GM15510 (cell line): Measurements from ENCODE around the gene ZP4.

ENCODE experiments used
- POLR2A ChIP-seq: IDR thresholded peaks from 3 replicates; pipeline ENCODE4 v1.6.1; 2011; ENCODE audit warnings: borderline replicate concordance; ENCODE audit not compliant: insufficient read length; ENCODE audit errors: extremely low read depth

ZP4 gene

DNA sequence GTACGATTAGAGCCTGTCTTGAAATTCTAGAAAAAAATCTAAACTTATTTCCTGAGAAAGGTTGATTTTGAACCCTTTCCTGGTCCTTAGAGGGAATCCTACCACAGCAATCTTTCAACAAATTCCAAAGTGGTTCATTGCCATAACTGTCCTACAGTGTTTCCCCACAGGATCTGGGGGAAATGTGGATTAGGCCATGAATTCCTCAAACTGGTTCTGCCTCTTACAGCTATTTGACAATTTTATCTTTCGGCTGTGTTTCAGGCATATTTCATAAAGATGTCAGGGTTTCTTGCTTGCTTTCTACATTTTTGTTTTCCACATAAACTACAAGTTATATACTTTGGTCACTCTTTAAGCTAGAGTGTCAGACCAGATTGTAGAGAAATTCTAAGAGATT lies 544 bp upstream of the ZP4 start:
- no peak for TF ChIP-seq POLR2A

DNA sequence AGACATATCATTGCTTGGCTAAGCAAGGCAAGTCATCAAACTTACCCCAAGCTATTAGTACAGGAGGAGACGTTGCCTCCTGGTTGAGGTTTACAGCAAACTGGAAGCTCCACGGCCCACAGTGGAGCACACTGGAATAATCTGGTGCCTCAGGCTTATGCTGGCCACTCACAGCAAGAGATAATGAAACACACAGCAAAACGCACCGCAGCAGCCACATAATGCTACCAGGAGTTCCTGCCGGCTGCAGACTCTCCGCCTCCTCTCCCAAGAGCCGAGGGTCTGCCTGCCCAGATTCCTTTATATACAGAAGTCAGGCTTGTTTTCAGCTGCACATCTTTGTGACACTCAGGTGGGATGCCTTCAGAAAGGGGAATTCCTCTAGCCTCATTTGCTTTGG lies 306 bp downstream of the ZP4 start:
- TF ChIP-seq POLR2A: no peak

DNA sequence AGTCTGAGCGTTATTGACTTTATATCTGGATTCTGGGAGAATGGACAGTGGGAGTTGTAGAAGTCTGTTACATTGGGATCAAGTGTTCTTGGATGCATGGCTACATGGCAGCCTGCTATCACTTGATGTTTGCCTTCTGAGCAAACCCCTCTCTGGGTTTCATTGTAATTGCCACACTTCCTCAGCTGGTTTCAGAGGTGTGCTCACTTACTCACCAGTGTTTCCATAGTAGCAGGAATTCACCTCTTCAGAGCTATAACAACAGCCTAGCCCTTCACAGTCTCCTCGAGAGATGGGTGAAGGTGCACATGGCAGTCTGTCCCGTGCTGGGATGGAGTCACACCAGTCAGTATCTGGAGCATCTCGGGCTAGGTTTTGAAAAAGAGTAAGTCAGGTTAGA lies 2.6 kb downstream of the ZP4 start:
- TF ChIP-seq POLR2A: no peak

DNA sequence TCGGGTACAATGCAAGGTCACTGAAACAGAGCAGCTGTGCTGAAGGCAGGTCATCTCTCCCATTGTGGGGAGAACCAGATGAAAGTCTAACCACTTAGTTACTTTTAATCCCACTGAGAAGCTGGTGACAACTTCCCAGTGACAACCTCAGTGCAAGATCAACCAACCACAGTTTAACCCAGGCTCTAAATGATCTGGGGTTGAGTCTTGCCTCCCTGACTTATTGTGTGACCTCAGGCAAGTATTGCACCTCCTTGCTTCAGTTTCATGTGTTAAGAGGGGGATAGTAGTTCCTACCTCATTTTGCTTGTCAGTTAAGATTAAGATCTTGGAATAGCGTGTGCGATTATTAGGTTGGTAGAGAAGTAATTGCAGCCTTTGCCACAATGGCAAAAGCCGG lies 3.2 kb downstream of the ZP4 start:
- no peak for TF ChIP-seq POLR2A

DNA sequence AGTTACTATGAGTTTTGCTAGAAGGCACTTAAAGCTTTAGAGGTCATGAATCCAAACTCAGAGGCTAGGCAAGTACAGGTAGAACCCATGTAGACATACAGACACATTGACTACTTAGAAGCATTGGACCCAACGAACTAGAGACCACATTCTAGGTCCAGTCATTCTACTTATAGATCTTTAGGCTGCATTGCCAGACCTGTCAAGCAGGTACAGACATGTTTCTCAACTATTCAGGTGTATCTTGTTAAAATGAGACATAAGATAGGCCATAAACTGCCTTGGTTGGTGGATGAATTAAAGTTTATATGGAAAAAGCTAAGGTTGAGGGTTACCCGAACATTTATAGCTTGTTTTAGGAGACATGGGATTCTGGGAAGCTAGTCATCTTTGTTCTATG lies 6.5 kb downstream of the ZP4 start:
- TF ChIP-seq POLR2A: no peak

DNA sequence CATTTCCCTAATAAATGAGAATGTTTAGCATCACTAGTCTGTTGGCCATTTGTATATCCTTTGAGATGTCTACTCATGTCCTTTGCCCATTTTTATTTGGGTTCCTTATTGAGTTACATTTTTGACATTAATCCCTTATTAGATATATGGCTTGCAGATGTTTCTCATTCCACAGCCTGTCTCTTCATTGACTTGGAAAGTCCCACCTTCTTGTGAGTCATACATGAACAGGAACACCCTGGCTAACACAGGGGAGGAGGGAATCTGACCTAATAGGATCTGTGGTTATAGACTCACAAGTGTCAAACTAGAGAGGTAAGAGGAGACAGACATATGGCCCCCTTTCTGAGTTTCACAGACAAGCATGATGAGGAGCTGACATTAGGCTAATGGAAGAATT lies 11.5 kb downstream of the ZP4 start:
- TF ChIP-seq POLR2A: no peak

DNA sequence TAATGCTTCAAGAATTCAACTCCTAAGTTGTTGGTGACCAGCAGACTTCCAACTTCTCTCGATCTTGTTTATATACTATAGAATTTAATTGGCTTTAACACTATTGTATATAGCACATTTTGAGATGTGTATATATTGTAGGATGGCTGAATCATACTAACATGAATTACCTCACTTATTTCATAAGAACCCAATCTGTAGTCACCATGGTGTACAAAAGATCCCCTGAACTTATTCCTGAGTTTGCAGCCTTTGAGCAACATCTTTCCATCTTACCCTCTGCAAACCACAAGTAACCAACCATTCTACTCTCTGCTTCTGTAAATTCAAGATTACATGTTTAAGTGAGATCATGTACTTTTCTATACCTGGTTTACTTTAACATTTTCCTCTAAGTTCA lies 12.3 kb downstream of the ZP4 start:
- no peak for TF ChIP-seq POLR2A

DNA sequence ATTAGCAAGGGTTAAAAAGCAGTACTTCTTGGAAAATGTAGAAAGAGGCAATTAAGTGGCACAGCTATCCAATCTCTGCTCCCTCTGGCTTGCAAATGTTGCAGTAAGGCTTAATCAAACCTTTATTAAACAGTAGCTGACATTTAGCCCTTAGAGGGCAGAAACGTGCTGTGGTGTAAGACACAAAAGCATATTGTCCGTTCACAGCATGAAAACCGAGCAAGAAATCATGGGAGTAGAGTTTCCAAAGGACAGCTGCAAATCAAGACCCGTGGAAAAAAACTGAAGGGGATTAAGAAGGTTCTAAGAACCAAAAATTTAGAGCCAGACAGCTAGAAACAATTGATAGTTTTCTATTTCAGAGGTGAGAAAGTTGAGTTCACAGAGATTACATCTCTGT lies 13.1 kb downstream of the ZP4 start:
- no peak for TF ChIP-seq POLR2A

DNA sequence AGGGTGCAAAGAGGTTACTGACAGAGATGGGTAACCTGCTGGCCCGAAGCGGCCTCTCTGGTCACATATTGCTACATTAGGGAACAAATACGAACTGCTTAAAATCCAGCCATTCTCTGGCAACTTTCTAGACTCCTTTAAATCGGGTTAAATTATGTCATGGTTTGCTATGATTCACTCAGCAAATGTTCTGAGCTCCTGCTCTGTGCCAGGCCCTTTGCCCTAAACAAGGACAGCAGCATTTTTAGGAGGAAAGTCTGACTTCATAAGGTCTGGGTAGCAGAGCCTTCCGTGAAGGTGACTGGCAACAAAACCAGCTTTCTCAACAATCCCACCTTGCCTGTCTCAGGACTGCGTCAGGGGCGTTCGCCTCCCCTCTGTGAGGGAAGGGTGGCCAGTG lies 15.4 kb downstream of the ZP4 start:
- no peak for TF ChIP-seq POLR2A

DNA sequence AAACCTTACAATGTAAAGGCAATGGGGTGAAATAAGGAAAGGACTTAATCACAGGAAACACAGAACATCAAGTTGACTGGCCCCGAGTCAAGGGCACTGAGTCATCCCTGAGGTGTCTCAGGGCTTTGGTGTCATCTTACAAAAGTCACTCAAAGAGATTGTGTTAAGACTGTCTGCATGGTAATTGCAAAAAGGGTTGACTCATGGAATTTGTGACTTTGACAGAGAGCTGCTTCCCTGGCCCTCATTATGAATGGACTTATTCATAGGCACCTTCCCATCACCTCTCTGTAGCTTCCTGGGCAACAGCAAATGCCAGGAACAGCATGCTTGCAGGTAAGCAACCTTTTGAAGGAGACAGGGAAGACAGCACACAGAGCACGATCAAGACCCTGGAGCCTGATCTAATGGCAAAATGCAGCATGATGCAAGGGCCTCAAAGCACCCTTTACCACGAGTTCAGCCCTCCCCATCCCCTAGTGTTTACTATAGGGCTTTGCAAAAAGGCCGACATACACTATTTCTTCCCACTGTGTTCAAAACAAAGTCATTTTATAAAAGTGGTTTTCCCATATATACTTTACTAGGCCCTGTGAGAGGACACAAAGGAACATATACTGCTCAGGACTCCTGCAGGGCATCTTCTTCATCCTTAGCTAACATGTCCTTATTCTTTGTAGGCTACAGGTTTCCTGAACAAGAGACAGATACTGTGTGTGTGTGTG lies 17.1 kb downstream of the ZP4 start:
- TF ChIP-seq POLR2A: no peak

DNA sequence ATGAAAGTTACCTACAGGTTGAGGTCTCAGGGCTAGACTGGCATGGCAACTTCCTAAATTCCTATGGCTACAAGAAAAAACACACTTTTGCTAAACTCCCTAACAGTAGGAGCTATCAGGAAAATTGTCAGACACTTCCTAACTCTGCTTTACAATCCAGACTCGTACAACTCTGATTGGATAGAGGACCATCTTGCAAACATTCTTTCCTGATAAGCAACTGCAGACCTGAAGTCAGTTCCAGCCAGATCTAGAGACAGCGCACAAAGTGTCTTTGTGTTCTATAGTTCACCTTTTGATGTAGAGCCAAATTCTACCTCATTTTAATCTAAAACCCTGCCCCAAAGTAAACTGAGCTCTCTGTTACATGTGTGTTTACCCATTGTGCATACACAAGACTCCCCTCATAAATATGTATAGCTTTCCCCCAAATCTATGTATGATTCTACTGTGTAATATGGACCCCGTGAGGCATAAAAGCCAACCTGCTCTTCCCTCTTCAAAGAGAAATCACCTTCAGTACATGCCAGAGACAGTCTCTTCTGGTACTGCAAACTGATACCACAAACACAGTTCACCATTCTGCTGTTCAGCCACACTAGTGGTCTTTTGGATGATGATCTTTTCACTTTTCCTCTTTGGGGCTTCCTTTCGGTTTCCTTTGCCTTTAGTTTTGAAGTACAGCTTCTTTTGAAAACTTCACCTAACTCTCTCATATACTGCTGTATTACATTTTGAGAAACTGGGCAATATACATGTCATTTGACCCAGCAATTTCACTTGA lies 21.7 kb downstream of the ZP4 start:
- TF ChIP-seq POLR2A: no peak

DNA sequence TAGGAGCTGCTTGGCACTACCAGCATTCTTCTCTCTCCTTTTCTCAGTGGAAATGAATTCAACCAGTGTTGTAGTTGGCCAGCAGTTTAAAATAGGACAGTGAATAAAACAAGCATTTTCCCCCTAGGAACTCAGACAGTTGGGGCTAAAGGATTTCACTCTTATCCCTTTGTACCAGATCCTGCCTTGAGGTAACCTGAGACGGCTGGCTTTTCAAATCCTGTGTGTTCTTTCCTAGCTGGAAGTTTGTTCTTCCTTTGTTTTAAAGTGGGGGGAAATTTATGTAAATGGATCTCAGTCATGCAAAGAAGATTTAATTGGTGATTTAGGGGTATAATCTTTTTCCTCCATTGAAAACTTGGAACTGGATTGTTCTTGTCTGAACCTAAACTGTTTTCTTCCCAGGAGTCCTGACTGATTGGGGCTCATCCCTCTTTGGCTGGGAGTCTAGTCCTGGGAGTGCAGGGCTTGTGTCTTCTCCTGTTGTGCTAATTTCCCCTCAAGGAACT lies 23.3 kb downstream of the ZP4 start:
- TF ChIP-seq POLR2A: no peak

DNA sequence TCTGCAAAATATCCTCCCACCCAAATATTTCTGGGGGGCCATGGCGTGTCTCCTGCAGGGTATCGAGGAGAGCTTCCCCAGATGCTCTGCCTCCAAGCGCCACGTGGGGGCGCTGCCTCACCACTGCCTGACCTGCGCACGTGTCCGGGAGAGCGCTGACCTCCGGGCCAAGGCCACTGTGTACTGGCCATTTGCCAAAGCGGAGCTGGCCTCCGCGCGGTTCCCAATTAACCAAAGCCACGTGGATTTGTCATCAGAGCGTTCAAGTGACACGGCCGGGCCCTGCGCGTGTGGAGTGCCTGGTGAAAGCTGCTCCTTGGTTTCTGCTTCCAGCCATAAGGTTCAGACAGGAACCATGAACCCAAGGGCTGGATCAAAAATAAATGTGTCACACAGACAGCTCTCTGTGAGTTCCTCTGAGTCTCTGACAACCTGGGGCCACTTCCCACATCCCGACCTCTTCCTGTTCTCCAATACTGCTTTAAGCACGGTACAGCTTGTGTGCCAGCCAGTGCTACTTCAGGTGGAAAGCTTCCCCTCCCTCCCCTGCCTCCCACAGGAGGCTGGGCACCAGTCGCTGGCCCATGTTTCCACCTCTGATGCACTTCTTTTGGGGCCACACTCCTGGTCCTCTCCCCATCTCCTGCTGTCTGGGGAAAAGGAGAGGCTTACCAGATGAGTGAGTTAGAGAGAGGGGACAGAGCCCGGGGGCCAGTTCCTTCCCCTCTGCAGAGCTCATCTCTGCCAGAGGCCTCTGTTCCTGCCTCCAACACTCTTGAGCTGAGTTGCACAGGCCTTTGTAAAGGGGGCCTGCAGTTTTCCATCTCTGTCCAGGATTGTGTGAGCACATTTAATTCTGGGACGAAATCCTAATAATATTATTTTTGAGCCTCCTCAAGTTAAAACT lies 26.1 kb downstream of the ZP4 start:
- no peak for TF ChIP-seq POLR2A

DNA sequence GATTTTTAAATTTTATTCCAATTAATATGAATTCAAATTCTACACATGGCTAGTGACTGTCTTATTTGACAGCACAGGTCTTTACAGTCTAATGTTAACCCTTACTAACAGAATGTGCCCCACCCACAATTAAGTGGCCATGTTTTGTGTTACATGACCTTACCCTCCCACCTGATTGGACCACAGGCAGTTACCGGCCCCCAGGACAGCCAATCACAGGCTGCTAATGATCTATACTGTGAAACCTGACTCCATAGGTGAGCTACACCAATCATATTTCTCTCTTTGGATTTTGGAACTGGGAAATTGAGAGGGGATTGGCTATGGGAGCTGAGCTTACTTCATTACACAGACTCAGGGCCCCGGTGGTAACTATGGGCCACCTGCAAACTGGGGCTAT lies 27.5 kb downstream of the ZP4 start:
- TF ChIP-seq POLR2A: no peak

DNA sequence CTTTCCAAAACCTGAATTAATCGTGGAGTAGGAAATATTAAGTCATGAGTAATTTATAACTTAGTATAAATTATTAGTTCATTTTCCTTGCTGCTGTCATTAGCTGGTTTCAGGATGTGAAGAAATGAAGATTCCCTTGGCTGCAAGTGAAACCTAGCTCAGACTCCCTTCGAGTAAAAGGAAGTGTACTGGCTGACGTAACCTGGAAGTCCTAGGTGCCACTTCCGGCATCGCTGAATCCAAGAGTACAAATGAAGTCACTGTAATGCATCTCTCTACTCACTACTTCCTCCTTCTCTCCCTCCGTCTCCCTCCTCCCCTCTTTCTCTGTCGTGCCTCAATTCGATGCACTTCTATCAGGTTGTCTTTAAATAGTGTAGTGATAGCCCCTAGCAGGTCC lies 28.8 kb downstream of the ZP4 start:
- TF ChIP-seq POLR2A: no peak
